WTC11 (cell line): ENCODE results near the gene ANKRD11. TPM values are rescaled to one million over a fixed set of nuclear protein-coding genes. Genes with fewer than 3 reads are reported as not detected.

Source experiments
- ATAC-seq: fragments of 200-7000 bp; cut with Tn5 transposase; 2 replicates; pipeline ENCODE4 v1.10.0; 2021; ENCODE audit warnings: mild to moderate bottlenecking, moderate library complexity
- CTCF ChIA-PET: fragments of 300-600 bp; sonication (Branson Sonifier 250); formaldehyde crosslinking; loops from one replicate; lab custom pipeline; 2021; ENCODE audit warnings: antibody characterized with exemption; lab: Charles Lee
- POLR2A ChIA-PET: fragments of 350-600 bp; sonication (Branson Sonifier 250); formaldehyde crosslinking; loops from one replicate; lab custom pipeline; 2021; ENCODE audit warnings: antibody characterized with exemption; lab: Charles Lee
- DNase-seq: peaks from one replicate; pipeline ENCODE4 v3.0.0; 2021; ENCODE audit warnings: low spot score
- H3K27ac Mint-ChIP-seq: 2 replicates; pipeline ENCODE4 v1.8.0; 2021; ENCODE audit warnings: mixed read lengths
- H3K27me3 Mint-ChIP-seq: 2 replicates; pipeline ENCODE4 v1.8.0; 2021; ENCODE audit warnings: low read depth, mild to moderate bottlenecking, moderate library complexity, mixed read lengths
- H3K36me3 Mint-ChIP-seq: 2 replicates; pipeline ENCODE4 v1.8.0; 2021; ENCODE audit warnings: mixed read lengths
- H3K4me1 Mint-ChIP-seq: 2 replicates; pipeline ENCODE4 v1.8.0; 2022; ENCODE audit warnings: mixed read lengths
- H3K4me3 Mint-ChIP-seq: 2 replicates; pipeline ENCODE4 v1.8.0; 2021; ENCODE audit warnings: mild to moderate bottlenecking, moderate library complexity, mixed read lengths
- H3K9me3 Mint-ChIP-seq: 2 replicates; pipeline ENCODE4 v1.8.0; 2021; ENCODE audit warnings: mixed read lengths
- ATF1 ChIP-seq: sonication (generic); formaldehyde crosslinking; IDR thresholded peaks from 2 replicates; pipeline ENCODE4 v1.8.1; 2023; ENCODE audit warnings: mild to moderate bottlenecking, moderate library complexity, missing genetic modification reagents
- EMX1 ChIP-seq: fragments of 250-450 bp; sonication (Bioruptor Pico); IDR thresholded peaks from 2 replicates; pipeline ENCODE4 v1.8.0; 2021; ENCODE audit warnings: mild to moderate bottlenecking
- ETV6 ChIP-seq: sonication (generic); formaldehyde crosslinking; IDR thresholded peaks from 2 replicates; pipeline ENCODE4 v1.8.1; 2022; ENCODE audit warnings: mild to moderate bottlenecking, missing genetic modification reagents
- FOXP4 ChIP-seq: sonication (generic); formaldehyde crosslinking; IDR thresholded peaks from 2 replicates; pipeline ENCODE4 v1.8.0; 2022; ENCODE audit warnings: mild to moderate bottlenecking, missing genetic modification reagents
- JAZF1 ChIP-seq: fragments of 250-450 bp; sonication (Bioruptor Pico); IDR thresholded peaks from 2 replicates; pipeline ENCODE4 v1.9.0; 2021; ENCODE audit warnings: moderate library complexity, mild to moderate bottlenecking, inconsistent platforms
- JUN ChIP-seq: sonication (generic); formaldehyde crosslinking; IDR thresholded peaks from 2 replicates; pipeline ENCODE4 v1.8.0; 2023; ENCODE audit warnings: mild to moderate bottlenecking, missing genetic modification reagents
- MXD4 ChIP-seq: fragments of 250-450 bp; sonication (Bioruptor Pico); IDR thresholded peaks from 2 replicates; pipeline ENCODE4 v1.8.0; 2021; ENCODE audit warnings: mild to moderate bottlenecking, moderate library complexity, borderline replicate concordance
- NFE2L1 ChIP-seq: sonication (generic); formaldehyde crosslinking; IDR thresholded peaks from 2 replicates; pipeline ENCODE4 v1.8.1; 2023; ENCODE audit warnings: missing genetic modification reagents
- NR3C1 ChIP-seq: sonication (generic); formaldehyde crosslinking; conservative IDR thresholded peaks from 2 replicates; pipeline ENCODE4 v1.8.1; 2023; ENCODE audit warnings: low read depth, mild to moderate bottlenecking, missing genetic modification reagents
- OVOL2 ChIP-seq: fragments of 250-450 bp; sonication (Bioruptor Pico); IDR thresholded peaks from 2 replicates; pipeline ENCODE4 v1.9.0; 2021; ENCODE audit warnings: mild to moderate bottlenecking, borderline replicate concordance
- PRRX2 ChIP-seq: fragments of 250-450 bp; sonication (Bioruptor Pico); IDR thresholded peaks from 2 replicates; pipeline ENCODE4 v1.8.0; 2021; ENCODE audit warnings: mild to moderate bottlenecking
- TEAD4 ChIP-seq: sonication (generic); formaldehyde crosslinking; IDR thresholded peaks from 2 replicates; pipeline ENCODE4 v1.8.0; 2022; ENCODE audit warnings: mild to moderate bottlenecking, missing genetic modification reagents
- ZNF121 ChIP-seq: sonication (generic); formaldehyde crosslinking; IDR thresholded peaks from 2 replicates; pipeline ENCODE4 v1.8.0; 2023; ENCODE audit warnings: missing genetic modification reagents
- ZNF263 ChIP-seq: sonication (generic); formaldehyde crosslinking; IDR thresholded peaks from 2 replicates; pipeline ENCODE4 v1.8.1; 2022; ENCODE audit warnings: low read depth, mild to moderate bottlenecking, moderate library complexity, missing genetic modification reagents
- ZNF423 ChIP-seq: fragments of 250-450 bp; sonication (Bioruptor Pico); IDR thresholded peaks from 2 replicates; pipeline ENCODE4 v2.1.2; 2022; ENCODE audit warnings: mild to moderate bottlenecking, moderate library complexity
- ZNF671 ChIP-seq: fragments of 250-450 bp; sonication (Bioruptor Pico); IDR thresholded peaks from 2 replicates; pipeline ENCODE4 v1.8.0; 2021; ENCODE audit warnings: mild to moderate bottlenecking
- total RNA-seq: library from RNA; stranded (reverse); gene quantifications from 3 replicates; pipeline ENCODE4 v1.2.3, GENCODE V29; 2021
- TF ChIP-seq, protein P1 (sequence below): sonication (generic); formaldehyde crosslinking; IDR thresholded peaks from 2 replicates; pipeline ENCODE4 v1.8.1; 2023; ENCODE audit warnings: mild to moderate bottlenecking, moderate library complexity, missing genetic modification reagents
- TF ChIP-seq, protein P2 (sequence below): sonication (generic); formaldehyde crosslinking; IDR thresholded peaks from 2 replicates; pipeline ENCODE4 v1.8.1; 2022; ENCODE audit warnings: missing genetic modification reagents, borderline replicate concordance
- TF ChIP-seq, protein P3 (sequence below): sonication (generic); formaldehyde crosslinking; IDR thresholded peaks from 2 replicates; pipeline ENCODE4 v1.8.1; 2023; ENCODE audit warnings: mild to moderate bottlenecking, missing genetic modification reagents, moderate library complexity
- TF ChIP-seq, protein P4 (sequence below): fragments of 200-600 bp; IDR thresholded peaks from 2 replicates; pipeline ENCODE4 v1.8.0; 2022; ENCODE audit warnings: antibody characterized with exemption

Gene ANKRD11
- total RNA-seq, 1 experiment from 2014 or later: 184 TPM

GRCh38 chr16:89309438-89310122 is 180.8 kb downstream of the ANKRD11 start:
- H3K4me1 Mint-ChIP-seq: peaks cover 18% of the 10 kb centered on the region
- peak overlapping the region; percentile 68; the same call in 1 of the 2 replicates for H3K27ac Mint-ChIP-seq
- DNase-seq: no peak
- H3K27me3 Mint-ChIP-seq: no peaks in the 10 kb centered on the region
- ChIA-PET CTCF (interaction anchor here (0.9 to 2.8 kb wide), 8 partner anchors 12 to 256 kb away, joined by 4 to 89 read pairs (median 6); no protein-coding TSS in a partner anchor), POLR2A (no interaction called here)
- no peak overlapping the region for H3K4me3 Mint-ChIP-seq
- ATAC-seq: no peak
- no peak for TF ChIP-seq ZNF121
- no peak for TF ChIP-seq ZNF263 (CRISPR knock-in tag)
- TF ChIP-seq FOXP4: no peak
- no peak for TF ChIP-seq NR3C1 (CRISPR knock-in tag)
- no peak for TF ChIP-seq TEAD4
- no peak for TF ChIP-seq ZNF423
- TF ChIP-seq EMX1 (CRISPR knock-in tag): no peak
- TF ChIP-seq PRRX2 (CRISPR knock-in tag): no peak
- TF ChIP-seq OVOL2 (CRISPR knock-in tag): no peak
- no peak for TF ChIP-seq ETV6 (CRISPR knock-in tag)
- TF ChIP-seq MXD4 (CRISPR knock-in tag): no peak
- TF ChIP-seq JAZF1 (CRISPR knock-in tag): no peak
- no peak for TF ChIP-seq ATF1
- TF ChIP-seq ZNF671 (CRISPR knock-in tag): no peak
- TF ChIP-seq, protein P1, sequence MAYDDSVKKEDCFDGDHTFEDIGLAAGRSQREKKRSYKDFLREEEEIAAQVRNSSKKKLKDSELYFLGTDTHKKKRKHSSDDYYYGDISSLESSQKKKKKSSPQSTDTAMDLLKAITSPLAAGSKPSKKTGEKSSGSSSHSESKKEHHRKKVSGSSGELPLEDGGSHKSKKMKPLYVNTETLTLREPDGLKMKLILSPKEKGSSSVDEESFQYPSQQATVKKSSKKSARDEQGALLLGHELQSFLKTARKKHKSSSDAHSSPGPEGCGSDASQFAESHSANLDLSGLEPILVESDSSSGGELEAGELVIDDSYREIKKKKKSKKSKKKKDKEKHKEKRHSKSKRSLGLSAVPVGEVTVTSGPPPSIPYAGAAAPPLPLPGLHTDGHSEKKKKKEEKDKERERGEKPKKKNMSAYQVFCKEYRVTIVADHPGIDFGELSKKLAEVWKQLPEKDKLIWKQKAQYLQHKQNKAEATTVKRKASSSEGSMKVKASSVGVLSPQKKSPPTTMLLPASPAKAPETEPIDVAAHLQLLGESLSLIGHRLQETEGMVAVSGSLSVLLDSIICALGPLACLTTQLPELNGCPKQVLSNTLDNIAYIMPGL (CRISPR knock-in tag): no peak
- TF ChIP-seq JUN: no peak
- TF ChIP-seq, protein P2, sequence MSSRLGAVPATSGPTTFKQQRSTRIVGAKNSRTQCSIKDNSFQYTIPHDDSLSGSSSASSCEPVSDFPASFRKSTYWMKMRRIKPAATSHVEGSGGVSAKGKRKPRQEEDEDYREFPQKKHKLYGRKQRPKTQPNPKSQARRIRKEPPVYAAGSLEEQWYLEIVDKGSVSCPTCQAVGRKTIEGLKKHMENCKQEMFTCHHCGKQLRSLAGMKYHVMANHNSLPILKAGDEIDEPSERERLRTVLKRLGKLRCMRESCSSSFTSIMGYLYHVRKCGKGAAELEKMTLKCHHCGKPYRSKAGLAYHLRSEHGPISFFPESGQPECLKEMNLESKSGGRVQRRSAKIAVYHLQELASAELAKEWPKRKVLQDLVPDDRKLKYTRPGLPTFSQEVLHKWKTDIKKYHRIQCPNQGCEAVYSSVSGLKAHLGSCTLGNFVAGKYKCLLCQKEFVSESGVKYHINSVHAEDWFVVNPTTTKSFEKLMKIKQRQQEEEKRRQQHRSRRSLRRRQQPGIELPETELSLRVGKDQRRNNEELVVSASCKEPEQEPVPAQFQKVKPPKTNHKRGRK (CRISPR knock-in tag): no peak
- no peak for TF ChIP-seq NFE2L1 (CRISPR knock-in tag)
- TF ChIP-seq, protein P3, sequence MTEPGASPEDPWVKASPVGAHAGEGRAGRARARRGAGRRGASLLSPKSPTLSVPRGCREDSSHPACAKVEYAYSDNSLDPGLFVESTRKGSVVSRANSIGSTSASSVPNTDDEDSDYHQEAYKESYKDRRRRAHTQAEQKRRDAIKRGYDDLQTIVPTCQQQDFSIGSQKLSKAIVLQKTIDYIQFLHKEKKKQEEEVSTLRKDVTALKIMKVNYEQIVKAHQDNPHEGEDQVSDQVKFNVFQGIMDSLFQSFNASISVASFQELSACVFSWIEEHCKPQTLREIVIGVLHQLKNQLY (CRISPR knock-in tag): no peak
- H3K9me3 Mint-ChIP-seq: no peaks in the 10 kb centered on the region
- H3K36me3 Mint-ChIP-seq: peaks cover 7% of the 10 kb centered on the region

DNA sequence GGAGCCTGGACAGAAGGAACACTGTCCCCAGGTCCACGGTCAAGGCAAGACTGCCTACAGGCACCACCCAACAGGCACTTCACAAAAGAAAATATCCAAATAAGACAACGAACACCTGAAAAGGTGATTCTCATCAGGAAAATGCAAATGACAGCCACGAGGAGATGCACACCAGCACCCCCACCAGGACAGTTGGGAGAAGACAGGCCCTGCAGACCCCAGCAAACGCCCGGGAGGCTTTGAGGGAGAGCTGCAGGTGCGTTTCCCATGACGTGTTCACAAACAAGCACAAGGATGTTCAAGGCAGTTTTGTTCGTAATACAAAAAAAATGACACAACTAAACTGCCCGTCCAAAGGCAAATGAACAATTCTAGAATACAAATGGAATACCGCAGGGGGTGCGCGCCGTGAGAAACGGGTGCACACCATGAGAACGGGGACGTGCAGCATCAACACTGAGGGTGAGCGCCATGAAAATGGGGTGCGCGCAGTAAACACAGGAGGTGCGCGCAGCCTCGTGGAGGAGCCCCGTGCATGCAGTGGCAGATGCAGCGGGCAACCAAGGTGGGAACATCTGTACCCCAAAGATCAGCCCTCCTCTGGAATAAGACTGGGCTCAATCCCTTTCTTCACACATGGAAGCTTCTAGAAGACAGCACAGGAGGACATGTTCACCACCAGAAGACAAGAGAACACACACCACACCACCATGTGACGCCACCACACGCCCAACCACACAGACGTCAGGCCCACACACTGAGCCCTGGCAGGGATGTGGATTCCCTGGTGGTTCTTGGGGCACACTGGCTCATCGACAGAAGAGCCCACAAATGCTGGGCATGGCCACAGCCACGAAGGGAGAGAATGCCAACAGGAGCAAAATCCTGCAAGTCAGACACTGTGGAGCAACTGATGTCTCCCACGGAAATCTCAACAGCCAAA is 181.7 kb downstream of the ANKRD11 start:
- H3K27me3 Mint-ChIP-seq: no peaks in the 10 kb centered on the region
- peak overlapping the region; percentile 64 for H3K27ac Mint-ChIP-seq
- ATAC-seq (peak; percentile 81), DNase-seq (peak; percentile 73)
- TF ChIP-seq, protein P4, sequence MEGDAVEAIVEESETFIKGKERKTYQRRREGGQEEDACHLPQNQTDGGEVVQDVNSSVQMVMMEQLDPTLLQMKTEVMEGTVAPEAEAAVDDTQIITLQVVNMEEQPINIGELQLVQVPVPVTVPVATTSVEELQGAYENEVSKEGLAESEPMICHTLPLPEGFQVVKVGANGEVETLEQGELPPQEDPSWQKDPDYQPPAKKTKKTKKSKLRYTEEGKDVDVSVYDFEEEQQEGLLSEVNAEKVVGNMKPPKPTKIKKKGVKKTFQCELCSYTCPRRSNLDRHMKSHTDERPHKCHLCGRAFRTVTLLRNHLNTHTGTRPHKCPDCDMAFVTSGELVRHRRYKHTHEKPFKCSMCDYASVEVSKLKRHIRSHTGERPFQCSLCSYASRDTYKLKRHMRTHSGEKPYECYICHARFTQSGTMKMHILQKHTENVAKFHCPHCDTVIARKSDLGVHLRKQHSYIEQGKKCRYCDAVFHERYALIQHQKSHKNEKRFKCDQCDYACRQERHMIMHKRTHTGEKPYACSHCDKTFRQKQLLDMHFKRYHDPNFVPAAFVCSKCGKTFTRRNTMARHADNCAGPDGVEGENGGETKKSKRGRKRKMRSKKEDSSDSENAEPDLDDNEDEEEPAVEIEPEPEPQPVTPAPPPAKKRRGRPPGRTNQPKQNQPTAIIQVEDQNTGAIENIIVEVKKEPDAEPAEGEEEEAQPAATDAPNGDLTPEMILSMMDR: peak; percentile 74
- no peak for TF ChIP-seq ZNF423
- peaks cover 13% of the 10 kb centered on the region for H3K4me1 Mint-ChIP-seq
- POLR2A ChIA-PET: no interaction called here
- no peak overlapping the region for H3K4me3 Mint-ChIP-seq
- no peaks in the 10 kb centered on the region for H3K9me3 Mint-ChIP-seq
- CTCF ChIA-PET: interaction anchor here (0.6 to 2.8 kb wide), 33 partner anchors 8 to 257 kb away, joined by 3 to 89 read pairs (median 4); partner anchors contain the start of gene ZNF778
- peaks cover 15% of the 10 kb centered on the region for H3K36me3 Mint-ChIP-seq
